Measurements from ENCODE around the gene LGALS16. TPM values are rescaled to one million over a fixed set of nuclear protein-coding genes. Genes with fewer than 3 reads are reported as not detected.
"Not testable (repeated sequence)": the region's sequence is repeated elsewhere in the genome, so short reads cannot be mapped to it uniquely, and the experiment has no call there.

LGALS16 gene
- total RNA-seq, 3 donors from 2014 or later (not counting 1 experiment from before 2014, with no cell fraction given), result not detected

GRCh38 chr19:39672473-39672872 lies 16.8 kb downstream of the LGALS16 start:
- intact Hi-C loops (cut with micrococcal nuclease), result loop anchor here (1.0 kb wide), 1 partner anchor 121 kb away; no protein-coding TSS in a partner anchor
- H3K4me3 Mint-ChIP-seq, result no peak overlapping the region

GRCh38 chr19:39673862-39674261 lies 18.1 kb downstream of the LGALS16 start:
- H3K4me3 Mint-ChIP-seq; ATAC-seq; H3K4me1 Mint-ChIP-seq; H3K27ac ChIP-seq (ENCODE audit: low read length); H3K27me3 ChIP-seq (ENCODE audit: control insufficient read depth, insufficient read depth, low read length); H3K9me3 ChIP-seq (ENCODE audit: control insufficient read depth, insufficient read depth, low read length); H3K9me3 Mint-ChIP-seq; H3K36me3 ChIP-seq (ENCODE audit: control insufficient read depth, insufficient read depth, low read length); H3K4me3 ChIP-seq (ENCODE audit: low read length); H3K27ac Mint-ChIP-seq; H3K36me3 Mint-ChIP-seq; intact Hi-C loops (cut with micrococcal nuclease); DNase-seq; H3K4me1 ChIP-seq (ENCODE audit: control insufficient read depth, insufficient read depth, low read length): not testable (repeated sequence)
- peaks cover 9 to 46% of the 10 kb centered on the region in 2 donors for H3K27me3 Mint-ChIP-seq (ENCODE audit: low read depth in 2 of 2)
- WGBS (ENCODE audit: insufficient coverage), result 47% methylated on average over 1 of the region's 1 CpG

More at GRCh38 chr19:39672473-39672872, 16.8 kb downstream of the LGALS16 start:
- Histone ChIP-seq H3K4me3 (ENCODE audit: low read length) (no peak overlapping the region), H3K4me1 (ENCODE audit: control insufficient read depth, insufficient read depth, low read length) (no peaks in the 10 kb centered on the region), H3K36me3 (ENCODE audit: control insufficient read depth, insufficient read depth, low read length) (no peaks in the 10 kb centered on the region), H3K27me3 (ENCODE audit: control insufficient read depth, insufficient read depth, low read length) (peaks cover 3% of the 10 kb centered on the region), H3K27ac (ENCODE audit: low read length) (no peak overlapping the region), H3K9me3 (ENCODE audit: control insufficient read depth, insufficient read depth, low read length) (no peaks in the 10 kb centered on the region)
- TF ChIP-seq, protein P1, sequence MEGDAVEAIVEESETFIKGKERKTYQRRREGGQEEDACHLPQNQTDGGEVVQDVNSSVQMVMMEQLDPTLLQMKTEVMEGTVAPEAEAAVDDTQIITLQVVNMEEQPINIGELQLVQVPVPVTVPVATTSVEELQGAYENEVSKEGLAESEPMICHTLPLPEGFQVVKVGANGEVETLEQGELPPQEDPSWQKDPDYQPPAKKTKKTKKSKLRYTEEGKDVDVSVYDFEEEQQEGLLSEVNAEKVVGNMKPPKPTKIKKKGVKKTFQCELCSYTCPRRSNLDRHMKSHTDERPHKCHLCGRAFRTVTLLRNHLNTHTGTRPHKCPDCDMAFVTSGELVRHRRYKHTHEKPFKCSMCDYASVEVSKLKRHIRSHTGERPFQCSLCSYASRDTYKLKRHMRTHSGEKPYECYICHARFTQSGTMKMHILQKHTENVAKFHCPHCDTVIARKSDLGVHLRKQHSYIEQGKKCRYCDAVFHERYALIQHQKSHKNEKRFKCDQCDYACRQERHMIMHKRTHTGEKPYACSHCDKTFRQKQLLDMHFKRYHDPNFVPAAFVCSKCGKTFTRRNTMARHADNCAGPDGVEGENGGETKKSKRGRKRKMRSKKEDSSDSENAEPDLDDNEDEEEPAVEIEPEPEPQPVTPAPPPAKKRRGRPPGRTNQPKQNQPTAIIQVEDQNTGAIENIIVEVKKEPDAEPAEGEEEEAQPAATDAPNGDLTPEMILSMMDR (IDR thresholded peaks at IDR 0.05), result no peak
- ATAC-seq (no peak), DNase-seq (no peak)
- Mint-ChIP-seq H3K27me3 (ENCODE audit: low read depth in 2 of 2) (peaks cover 9 to 40% of the 10 kb centered on the region in 2 donors), H3K36me3 (no peaks in the 10 kb centered on the region), H3K4me1 (peaks cover 0 to 5% of the 10 kb centered on the region in 2 donors), H3K27ac (no peak overlapping the region), H3K9me3 (no peaks in the 10 kb centered on the region)
- 71% methylated on average over 5 of the region's 5 CpGs for WGBS (ENCODE audit: insufficient coverage)

GRCh38 chr19:39676004-39676403 lies 20.3 kb downstream of the LGALS16 start:
- H3K27me3 ChIP-seq (ENCODE audit: control insufficient read depth, insufficient read depth, low read length), result peaks cover 3% of the 10 kb centered on the region
- Mint-ChIP-seq H3K27ac (no peak overlapping the region), H3K4me1 (peaks cover 0 to 5% of the 10 kb centered on the region in 2 donors), H3K4me3 (no peak overlapping the region), H3K36me3 (no peaks in the 10 kb centered on the region), H3K27me3 (ENCODE audit: low read depth in 2 of 2) (peaks cover 9 to 38% of the 10 kb centered on the region in 2 donors), H3K9me3 (no peaks in the 10 kb centered on the region)
- H3K9me3 ChIP-seq (ENCODE audit: control insufficient read depth, insufficient read depth, low read length), result no peaks in the 10 kb centered on the region
- no peak for DNase-seq
- H3K4me3 ChIP-seq (ENCODE audit: low read length), result no peak overlapping the region
- TF ChIP-seq, protein P1 (IDR thresholded peaks at IDR 0.05), result no peak
- WGBS (ENCODE audit: insufficient coverage), result 11% methylated on average over 3 of the region's 3 CpGs
- H3K27ac ChIP-seq (ENCODE audit: low read length), result no peak overlapping the region
- H3K36me3 ChIP-seq (ENCODE audit: control insufficient read depth, insufficient read depth, low read length), result no peaks in the 10 kb centered on the region
- intact Hi-C loops (cut with micrococcal nuclease), result no loop called here
- no peak for ATAC-seq
- no peaks in the 10 kb centered on the region for H3K4me1 ChIP-seq (ENCODE audit: control insufficient read depth, insufficient read depth, low read length)

DNA sequence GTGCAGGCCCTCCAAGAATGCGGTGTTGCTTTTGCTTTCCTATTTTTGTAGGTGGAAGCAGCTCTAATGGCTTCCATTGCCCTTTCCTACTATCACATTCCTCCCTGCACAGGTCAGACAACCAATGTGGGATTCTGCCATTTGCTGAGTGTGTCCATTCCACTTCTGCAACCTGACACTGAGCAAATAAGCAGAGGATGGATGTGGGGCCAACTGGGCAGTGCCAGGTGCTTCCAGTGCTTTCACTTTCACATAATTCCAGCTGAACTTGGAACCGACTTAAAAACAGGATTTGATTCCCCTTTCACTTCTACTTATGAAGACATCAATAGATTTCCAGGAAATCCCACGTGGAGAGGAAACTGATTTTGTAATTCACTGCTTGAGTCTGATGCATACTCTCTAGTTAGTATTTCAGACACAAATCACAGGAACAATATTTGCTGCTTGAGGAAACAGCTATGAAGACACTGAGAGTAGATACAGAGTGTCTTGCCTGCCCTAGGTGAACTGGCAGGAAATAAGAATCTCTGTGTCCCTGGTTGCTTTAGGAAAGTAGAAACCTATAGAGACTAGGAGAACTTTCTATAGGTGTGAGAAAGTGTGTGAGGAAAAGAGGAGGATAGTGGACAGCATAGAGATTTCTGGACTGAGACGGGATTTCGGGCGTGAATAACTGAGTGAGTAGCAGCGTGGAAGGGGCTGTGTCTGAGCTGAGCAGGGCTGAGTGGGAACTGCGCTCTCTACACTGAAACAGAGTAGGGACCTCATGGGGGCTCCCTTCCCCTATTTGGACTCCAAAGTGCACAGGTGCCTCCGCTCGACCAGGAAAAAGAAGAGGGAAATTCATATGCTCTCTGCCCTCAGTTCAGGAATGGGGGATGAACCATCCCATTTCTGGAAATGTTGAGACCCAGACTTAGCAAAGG lies 22.5 kb downstream of the LGALS16 start:
- H3K27ac ChIP-seq (ENCODE audit: low read length), result no peak overlapping the region
- H3K4me3 Mint-ChIP-seq, result no peak overlapping the region
- H3K36me3 ChIP-seq (ENCODE audit: control insufficient read depth, insufficient read depth, low read length), result no peaks in the 10 kb centered on the region
- no peak for ATAC-seq
- H3K27me3 Mint-ChIP-seq (ENCODE audit: low read depth in 2 of 2), result peaks cover 9 to 22% of the 10 kb centered on the region in 2 donors
- H3K27ac Mint-ChIP-seq, result no peak overlapping the region
- no peak overlapping the region for H3K4me3 ChIP-seq (ENCODE audit: low read length)
- intact Hi-C loops (cut with micrococcal nuclease), result no loop called here
- no peaks in the 10 kb centered on the region for H3K9me3 Mint-ChIP-seq
- WGBS (ENCODE audit: insufficient coverage), result 80% methylated on average over 10 of the region's 10 CpGs
- no peak for DNase-seq
- no peaks in the 10 kb centered on the region for H3K4me1 Mint-ChIP-seq
- H3K9me3 ChIP-seq (ENCODE audit: control insufficient read depth, insufficient read depth, low read length), result no peaks in the 10 kb centered on the region
- no peaks in the 10 kb centered on the region for H3K4me1 ChIP-seq (ENCODE audit: control insufficient read depth, insufficient read depth, low read length)
- TF ChIP-seq, protein P1 (IDR thresholded peaks at IDR 0.05), result no peak
- H3K36me3 Mint-ChIP-seq, result no peaks in the 10 kb centered on the region
- H3K27me3 ChIP-seq (ENCODE audit: control insufficient read depth, insufficient read depth, low read length), result peaks cover 3% of the 10 kb centered on the region

All from natural killer cell (primary cell).